Esophagus squamous epithelium (tissue), 4 donors: ENCODE results near the gene ACSM4.

Source experiments
- CTCF ChIP-seq, 6 experiments: fragments of 450-650 bp in 4 of 6; fragments of 200-600 bp in 2 of 6; sonication (generic) in 2 of 6; IDR thresholded peaks; one replicate each; pipeline ENCODE4 v1.5.1; 2016 to 2019; ENCODE audit warnings: antibody characterized with exemption in 6 of 6, mild to moderate bottlenecking in 4 of 6, moderate library complexity in 4 of 6
- POLR2A ChIP-seq, 4 donors: fragments of 450-650 bp; IDR thresholded peaks; one replicate each; pipeline ENCODE4 v1.6.1; 2017; ENCODE audit warnings: antibody characterized with exemption in 4 of 4, mild to moderate bottlenecking in 4 of 4, moderate library complexity in 3 of 4

GRCh38 chr12:7339675-7340074 is 35.8 kb downstream of the ACSM4 start:
- TF ChIP-seq CTCF (IDR thresholded peaks at IDR 0.05) (no peak), POLR2A (IDR thresholded peaks at IDR 0.05) (no peak)
